GM04503 (cell line): ENCODE results near the gene FYCO1.
"Not testable (repeated sequence)": the region's sequence is repeated elsewhere in the genome, so short reads cannot be mapped to it uniquely, and the experiment has no call there.

Experiments used
- DNase-seq: peaks from one replicate; pipeline ENCODE4 v3.0.0-alpha.2; 2012; ENCODE audit warnings: low read depth

The FYCO1 gene

GRCh38 chr3:45995236-45996192 is at the start of gene FYCO1:
Gene FYCO1 (minus strand): TSS chr3:45995824. CDS start chr3:45984910, 10,914 bp downstream.
- no peak for DNase-seq

GRCh38 chr3:46038916-46039315 is 43.3 kb upstream of the FYCO1 start:
- no peak for DNase-seq

- DNase-seq = not testable (repeated sequence)
Observed at GRCh38 chr3:46038071-46038470, 42.4 kb upstream of the FYCO1 start.

GRCh38 chr3:46036191-46036590 is 40.6 kb upstream of the FYCO1 start:
- no peak for DNase-seq

DNA sequence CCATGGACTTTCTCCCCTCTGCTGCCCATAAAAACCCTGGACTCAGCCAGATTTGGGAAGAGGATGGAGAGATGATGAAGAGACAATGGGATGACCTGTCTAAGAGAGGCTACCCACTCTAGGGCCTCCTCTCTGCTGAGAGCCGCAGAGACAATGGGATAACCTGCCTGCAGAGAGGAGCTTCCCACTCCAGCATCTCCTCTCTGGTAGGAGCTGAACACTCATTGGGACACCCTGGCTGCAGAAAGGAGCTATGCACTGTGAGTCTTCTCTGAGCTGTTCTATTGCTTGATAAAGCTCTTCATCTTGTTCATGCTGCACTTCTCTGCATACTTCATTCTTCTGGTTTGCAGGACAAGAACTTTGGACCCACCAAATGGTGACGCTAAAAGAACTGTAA is 36.1 kb upstream of the FYCO1 start:
- DNase-seq = no peak

- no peak for DNase-seq
Observed at GRCh38 chr3:46031269-46031668, 35.6 kb upstream of the FYCO1 start.

DNA sequence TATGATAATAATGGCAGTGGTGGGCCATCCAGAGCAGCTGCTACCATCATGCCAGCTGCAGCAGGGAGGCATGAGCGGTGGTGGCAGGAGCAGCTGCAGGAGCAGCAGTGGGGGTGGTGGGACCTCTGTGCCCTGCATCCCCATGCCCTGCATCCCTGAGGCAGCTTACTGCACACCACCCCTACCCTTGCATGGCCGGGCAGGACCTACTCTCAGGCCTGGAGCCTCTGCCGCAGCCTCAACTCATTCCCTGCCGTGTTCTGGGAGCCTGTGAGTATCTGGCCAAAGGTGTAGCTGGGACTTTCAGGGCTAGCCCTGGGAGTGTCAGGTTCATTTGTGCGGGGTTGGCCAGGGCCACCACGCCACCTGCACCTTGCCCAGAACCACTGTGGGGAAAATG is 35.0 kb upstream of the FYCO1 start:
- DNase-seq = no peak

DNA sequence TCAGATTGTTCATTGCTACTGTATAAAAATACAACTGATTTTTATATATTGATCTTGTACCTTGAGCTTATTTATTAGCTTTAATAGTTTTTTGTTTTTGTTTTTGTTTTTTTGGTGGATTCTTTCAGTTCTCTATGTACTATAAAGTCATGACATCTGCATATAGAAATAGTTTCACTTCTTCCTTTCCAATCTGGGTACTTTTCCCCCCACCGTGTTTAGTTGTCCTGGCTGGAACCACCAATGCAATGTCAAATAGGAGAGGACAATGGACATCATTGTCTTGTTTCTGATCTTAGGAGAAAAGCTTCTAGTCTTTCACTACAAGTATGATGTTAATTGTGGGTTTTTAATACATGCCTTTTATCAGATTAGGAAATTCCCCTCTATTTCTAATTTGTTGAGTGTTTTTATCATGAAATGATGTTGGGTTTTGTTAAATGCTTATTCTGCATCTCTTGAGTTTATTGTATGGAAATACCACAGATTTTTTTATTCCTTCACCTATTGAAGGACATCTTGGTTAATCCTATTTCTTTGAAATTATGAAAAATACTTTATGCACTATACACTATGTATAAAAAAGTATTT is 34.4 kb upstream of the FYCO1 start:
- no peak for DNase-seq

DNA sequence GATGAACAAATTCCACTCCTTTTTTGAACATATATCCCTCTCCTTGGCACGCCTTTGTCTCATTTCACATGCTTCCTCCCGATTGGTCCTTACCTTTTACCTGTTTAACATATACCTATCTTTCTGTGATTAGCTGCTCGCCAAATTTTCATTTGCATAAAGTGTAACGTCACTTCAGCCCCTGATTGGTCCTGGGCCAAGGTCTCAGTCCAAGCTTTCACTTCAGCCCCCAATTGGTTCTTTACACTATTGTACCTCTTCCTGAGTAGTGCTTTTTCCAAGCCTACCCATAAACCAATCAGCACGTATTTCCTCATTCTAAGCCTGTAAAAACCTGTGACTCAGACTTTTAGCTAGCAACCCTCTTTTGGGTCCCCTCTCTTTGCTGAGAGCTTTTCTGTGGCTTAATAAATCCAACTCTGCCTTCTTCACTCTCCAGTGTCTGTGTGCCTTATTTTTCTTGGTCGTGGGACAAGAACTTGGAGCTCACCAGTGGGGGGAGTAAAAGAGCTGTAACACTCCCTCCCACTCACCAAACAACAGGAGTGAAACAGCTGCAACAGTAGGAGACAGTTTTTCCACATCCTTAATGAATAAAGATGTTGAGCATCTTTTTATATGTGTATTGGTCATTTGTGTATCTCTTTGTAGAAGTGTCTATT is 32.2 kb upstream of the FYCO1 start:
- no peak for DNase-seq

DNA sequence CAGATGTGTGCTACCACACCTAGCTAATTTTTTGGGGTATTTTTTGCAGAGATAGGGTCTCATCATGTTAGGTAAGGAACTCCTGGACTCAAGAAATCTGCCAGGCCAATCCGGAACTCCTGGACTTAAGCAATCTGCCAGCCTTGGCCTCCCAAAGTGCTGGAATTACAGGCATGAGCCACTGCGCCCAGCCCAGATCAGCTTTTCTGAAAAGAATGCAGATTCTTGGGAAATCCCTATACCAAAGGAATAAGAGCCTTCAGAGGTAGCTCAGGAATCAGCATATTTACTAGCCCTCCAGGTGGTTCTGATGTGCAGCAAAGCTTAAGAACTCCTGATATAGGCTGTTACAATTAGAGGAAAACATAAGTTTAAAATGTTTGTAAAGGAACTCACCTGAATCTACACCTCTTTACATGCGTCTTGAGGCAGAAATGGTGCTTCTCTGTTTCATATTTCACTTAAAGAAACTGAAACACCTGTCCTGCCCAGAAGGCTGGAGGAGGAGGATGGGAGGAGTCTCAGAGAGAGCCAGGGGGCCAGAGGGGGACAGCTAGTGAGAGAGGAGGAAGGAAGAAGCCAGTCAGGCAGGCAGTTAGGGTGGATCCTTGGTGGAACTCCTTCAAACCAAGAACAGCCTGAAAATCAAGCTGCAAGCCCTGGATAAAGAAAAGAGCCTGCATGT is 31.5 kb upstream of the FYCO1 start, which contains the start of gene XCR1:
TSS of gene XCR1 (minus strand) at position 463 of the 685 bp plus-strand sequence. CDS start 5,536 bp downstream, outside the sequence.
- DNase-seq = no peak

DNA sequence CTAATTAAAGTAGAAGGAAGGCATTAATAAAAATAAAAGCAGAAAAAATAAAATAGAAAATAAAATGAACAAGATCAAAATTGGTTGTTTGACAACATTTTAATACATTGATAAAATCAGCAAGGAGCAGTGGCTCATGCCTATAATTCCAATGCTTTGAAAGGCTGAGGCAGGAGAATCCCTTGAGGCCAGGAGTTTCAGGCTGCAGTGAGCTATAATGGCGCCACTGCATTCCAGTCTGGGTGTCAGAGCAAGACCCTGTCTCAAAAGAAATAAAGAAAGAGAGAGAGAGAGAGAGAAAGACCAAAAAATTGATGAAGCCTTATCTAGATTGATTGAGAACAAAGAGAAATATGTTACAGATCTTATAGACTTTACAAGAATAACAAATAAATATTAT is 29.5 kb upstream of the FYCO1 start:
- DNase-seq = no peak

GRCh38 chr3:46024131-46024530 is 28.5 kb upstream of the FYCO1 start:
- DNase-seq = no peak

- no peak for DNase-seq
Observed at GRCh38 chr3:46022909-46023785, 27.5 kb upstream of the FYCO1 start.

DNA sequence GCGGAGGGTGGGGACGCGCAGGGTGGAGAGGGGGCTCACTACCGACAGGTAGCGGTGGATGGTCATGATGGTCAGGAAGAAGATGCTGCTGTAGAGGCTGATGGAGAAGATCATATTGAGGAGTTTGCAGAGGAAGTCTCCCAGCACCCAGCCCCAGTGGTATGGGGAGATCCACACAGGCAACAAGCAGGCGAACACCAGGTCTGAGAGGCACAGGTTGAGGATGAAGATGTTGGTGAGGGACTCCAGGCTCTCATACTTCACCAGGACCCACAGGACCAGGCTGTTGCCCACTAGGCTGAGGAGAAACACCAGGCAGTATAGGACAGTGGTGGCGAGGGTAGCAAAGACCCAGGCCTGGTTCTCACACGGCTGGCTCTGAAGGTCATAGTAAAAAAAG is 25.9 kb upstream of the FYCO1 start:
- DNase-seq = no peak

DNA sequence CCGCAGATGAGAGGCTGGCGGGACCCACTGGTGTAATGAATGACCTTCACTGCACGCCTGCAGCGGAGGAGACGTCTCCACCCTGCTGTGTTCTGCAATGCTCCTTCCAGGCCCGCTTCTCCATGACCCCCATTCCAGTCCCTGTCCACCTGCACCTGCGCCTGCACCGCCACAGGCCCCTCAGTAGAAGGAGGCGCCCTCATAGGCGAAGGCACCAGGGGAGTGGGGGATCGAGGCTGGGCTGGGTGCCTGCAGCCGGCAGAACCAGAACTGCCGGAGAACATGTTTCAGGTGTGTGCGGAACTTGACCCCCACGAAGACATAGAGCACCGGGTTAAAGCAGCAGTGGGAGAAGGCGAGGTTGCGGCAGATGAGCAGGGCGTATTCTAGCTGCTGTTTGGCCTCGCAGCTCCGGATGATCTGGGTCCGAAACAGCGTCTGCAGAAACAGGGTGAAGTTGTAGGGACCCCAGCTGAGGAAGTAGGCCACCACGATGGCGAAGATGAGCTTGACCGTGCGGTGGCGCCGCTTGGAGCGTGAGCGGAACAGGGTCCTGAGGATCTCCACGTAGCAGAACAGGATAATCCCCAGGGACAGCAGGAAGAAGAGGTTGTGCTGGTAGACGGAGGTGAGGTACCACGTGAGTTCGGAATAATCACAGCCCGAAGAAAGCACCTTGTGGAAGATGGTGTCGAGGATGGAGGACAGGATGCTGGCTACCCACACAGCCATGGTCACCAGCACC is 25.3 kb upstream of the FYCO1 start:
- no peak for DNase-seq

GRCh38 chr3:46019707-46020106 is 24.1 kb upstream of the FYCO1 start:
- no peak for DNase-seq

GRCh38 chr3:46017720-46018119 is 22.1 kb upstream of the FYCO1 start:
- DNase-seq = no peak

- no peak for DNase-seq
Observed at GRCh38 chr3:46013316-46014094, 17.9 kb upstream of the FYCO1 start.

GRCh38 chr3:46012246-46012645 is 16.6 kb upstream of the FYCO1 start:
- DNase-seq = no peak
